ENCODE data around the gene OSGEPL1.

DNA sequence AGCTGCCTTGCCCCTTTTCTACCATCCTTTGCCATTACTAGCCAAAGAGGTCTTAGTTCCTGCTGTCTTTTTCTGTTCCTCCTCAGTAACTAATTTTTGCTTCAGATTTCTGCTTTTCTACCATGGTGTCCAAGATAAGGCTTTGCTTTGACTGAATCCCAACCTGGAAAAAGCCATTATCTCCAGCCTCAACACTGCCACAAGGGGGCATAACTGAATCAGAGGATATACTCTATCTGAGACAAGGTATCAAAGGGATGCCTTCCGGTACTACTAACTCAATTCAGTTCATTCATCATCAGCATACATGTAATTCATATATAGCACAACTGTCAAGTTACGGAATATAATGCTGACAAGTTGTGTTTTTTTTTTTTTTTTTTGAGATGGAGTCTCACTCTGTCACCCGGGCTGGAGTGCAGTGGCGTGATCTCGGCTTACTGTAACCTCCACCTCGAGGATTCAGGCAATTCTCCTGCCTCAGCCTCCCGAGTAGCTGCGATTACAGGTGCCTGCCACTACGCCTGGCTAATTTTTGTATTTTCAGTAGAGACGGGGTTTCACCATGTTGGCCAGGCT lies 11.4 kb downstream of the OSGEPL1 start:
- TF ChIP-seq EZH2phosphoT487 (IDR thresholded peaks at IDR 0.05; ENCODE audit: insufficient read depth, low read depth) = no peak
- TF ChIP-seq EZH2 (IDR thresholded peaks at IDR 0.05; ENCODE audit: insufficient read depth, poor library complexity, severe bottlenecking) = no peak
